HG03460 (cell line): ENCODE results near the gene PIK3R2.
A peak's percentile ranks its signal among the peaks of the same experiment; 100 is the strongest.
"Not testable (repeated sequence)": the region's sequence is repeated elsewhere in the genome, so short reads cannot be mapped to it uniquely, and the experiment has no call there.

Experiments
- ATAC-seq: cut with Tn5 transposase; IDR thresholded peaks from one replicate; pipeline ENCODE4 v1.9.1; 2021; ENCODE audit not compliant: unreplicated experiment

Gene PIK3R2

GRCh38 chr19:18152442-18152816, 534 bp upstream of the PIK3R2 start:
- peak; percentile 73 for ATAC-seq

DNA sequence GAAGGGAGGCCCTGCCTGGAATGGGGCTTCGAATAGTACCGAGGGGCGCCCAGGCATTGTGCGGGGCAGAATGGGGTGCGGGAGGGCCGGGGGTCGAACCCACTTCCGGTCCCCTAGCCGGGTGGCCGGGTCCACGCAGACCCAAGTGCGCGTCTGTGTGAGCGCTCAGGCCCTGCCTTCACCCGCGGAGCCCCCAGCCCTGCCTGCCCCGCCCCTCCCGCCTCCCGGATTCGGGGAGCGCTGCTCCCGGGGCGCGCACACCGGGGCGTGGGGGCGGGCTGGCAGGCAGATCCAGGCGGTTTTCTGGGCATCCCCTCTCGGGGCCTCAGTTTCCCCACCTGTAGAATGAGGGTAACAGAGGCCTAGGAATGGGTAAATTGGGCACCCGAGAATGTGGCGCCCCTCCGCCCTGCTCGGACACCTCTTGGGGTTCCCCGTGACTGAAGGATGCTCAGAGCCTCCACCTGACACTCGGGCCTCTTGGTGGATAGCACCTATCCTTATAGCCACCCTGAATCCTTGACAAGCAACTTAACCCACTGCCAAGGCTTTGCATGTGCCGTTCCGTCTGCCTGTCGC, 682 bp downstream of the PIK3R2 start:
- ATAC-seq, result no peak

DNA sequence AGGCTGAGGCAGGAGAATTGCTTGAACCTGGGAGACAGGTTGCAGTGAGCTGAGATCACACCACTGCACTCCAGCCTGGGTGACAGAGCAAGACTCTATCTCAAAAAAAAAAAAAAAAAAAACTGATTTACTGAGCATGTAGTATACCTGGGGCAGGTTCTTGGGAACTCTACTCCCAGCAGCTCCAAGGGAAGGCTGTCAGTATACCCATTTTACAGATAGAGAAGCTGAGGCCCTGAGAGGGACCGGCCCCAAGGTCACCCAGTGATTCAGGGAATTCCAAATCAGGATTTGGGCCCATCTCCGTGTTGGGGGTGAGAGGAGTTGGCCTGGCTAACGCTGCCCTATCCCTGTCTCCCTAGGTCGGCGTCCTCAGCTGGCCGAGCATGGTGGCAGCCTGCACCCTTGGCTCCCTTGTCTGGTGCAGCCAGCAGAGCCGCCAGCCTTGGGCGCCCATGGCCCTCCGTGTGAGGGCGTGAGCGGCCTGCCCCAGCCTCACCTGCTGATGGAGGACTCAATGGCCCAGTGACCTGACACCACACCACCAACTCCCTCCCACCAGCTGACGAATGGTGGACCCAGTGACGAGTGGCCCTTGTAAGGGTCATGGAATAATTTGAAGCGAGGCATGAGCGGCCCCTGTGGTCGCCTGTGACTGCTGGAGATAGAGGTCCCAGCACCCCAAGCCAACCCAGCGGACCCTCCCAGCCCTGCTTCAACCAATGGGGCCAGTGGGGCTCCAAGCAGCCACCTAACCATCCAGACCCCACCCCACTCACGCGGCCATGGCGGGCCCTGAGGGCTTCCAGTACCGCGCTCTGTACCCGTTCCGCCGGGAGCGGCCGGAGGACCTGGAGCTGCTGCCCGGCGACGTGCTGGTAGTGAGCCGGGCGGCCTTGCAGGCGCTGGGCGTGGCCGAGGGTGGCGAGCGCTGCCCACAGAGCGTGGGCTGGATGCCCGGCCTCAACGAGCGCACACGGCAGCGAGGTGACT, 2.4 kb downstream of the PIK3R2 start:
- ATAC-seq, result no peak

DNA sequence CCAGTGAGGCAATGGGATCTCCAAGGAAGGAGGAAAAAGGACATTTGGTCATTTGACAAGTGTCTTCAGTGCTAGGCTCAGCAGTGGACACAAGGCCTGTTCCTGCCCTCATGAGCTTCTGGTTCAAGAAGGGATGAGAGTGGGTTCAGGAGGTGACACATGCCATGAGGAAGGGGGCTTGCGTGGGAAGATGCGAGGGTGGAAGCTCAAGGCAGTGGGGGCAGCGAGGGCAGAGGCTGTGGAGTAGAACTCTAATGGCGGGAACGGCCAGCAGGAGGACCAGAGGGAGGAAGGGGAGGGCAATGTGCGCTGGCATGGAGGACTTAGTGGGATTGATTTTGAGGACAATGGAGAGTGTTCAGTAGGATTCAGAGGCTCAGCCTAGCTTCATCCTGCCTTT, 3.3 kb downstream of the PIK3R2 start:
- no peak for ATAC-seq

DNA sequence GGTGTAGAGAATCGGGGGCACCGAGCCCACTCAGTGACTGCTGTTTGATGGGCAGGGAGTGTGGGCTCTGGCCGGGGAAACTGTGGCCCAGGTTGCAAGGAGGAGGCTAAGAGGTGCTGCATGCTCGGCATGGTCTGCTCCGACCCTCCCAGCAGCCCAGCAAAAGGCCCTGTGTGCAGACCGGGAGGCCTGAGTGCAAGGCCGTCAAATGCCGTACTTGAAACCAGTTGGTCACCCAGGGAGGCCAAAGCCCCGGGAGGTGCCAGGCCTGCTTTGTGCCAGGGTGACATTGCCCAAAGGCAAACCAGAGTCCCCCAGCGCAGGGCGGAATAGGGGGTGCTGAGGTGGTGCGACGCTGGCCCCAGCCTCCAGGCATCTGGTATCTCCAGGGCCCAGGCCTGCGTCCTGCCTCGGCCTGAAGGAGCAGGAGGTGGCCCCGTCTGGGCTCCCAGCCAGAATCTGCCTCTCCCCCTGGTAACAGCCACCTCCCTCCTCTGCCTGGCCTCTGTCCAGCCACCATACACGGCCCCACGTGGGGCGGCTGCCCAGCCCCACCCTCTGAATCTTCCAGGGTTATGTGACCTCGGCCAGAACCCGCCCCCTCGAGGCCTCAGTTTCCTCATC, 4.0 kb downstream of the PIK3R2 start:
- ATAC-seq, result no peak

GRCh38 chr19:18157465-18158063, 4.6 kb downstream of the PIK3R2 start:
- ATAC-seq, result no peak

GRCh38 chr19:18158467-18158866, 5.5 kb downstream of the PIK3R2 start:
- no peak for ATAC-seq

DNA sequence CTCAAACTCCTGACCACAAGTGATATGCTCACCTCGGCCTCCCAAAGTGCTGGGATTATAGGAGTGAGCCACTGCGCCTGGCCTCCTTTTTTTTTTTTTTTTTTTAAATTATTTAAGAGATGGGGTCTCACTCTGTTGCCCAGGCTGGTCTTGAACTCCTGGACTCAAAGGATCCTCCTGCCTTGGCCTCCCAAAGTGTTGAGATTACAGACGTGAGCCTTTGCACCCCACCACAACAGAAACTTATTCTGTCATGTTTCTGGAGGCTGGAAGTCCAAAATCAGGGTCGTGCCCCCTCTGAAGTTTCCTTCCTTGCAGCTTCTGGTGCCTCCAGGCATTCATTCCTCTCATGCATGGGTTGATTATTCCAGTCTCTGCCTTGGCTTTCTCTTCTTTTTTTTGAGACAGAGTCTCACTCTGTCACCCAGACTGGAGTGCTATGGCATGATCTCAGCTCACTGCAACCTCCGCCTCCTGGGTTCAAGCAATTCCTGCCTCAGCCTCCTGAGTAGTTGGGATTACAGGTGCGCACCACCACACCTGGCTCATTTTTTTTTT, 6.2 kb downstream of the PIK3R2 start:
- ATAC-seq, result not testable (repeated sequence)

- ATAC-seq, result no peak
Observed at GRCh38 chr19:18159810-18160209, 6.8 kb downstream of the PIK3R2 start.

DNA sequence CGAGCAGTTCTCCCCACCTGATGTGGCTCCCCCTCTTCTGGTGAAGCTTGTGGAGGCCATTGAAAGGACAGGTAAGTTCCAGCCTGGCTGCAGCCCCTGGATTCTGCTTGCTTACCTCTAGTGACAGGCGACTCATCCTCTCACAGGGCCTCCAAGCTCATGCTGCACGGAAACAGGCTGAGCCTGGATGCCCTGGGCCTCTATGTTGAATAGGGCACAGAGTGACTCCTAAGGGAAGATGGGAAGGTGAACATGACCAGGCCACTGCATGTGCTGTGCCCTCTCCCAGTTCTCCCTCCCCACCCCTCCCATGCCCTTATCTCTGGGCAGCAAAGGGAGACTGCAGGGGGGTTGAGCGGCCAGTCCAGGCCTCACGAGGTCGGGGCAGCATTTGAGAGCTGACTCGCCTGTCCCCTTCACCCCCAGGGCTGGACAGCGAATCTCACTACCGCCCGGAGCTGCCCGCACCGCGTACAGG, 7.6 kb downstream of the PIK3R2 start:
- ATAC-seq, result no peak

DNA sequence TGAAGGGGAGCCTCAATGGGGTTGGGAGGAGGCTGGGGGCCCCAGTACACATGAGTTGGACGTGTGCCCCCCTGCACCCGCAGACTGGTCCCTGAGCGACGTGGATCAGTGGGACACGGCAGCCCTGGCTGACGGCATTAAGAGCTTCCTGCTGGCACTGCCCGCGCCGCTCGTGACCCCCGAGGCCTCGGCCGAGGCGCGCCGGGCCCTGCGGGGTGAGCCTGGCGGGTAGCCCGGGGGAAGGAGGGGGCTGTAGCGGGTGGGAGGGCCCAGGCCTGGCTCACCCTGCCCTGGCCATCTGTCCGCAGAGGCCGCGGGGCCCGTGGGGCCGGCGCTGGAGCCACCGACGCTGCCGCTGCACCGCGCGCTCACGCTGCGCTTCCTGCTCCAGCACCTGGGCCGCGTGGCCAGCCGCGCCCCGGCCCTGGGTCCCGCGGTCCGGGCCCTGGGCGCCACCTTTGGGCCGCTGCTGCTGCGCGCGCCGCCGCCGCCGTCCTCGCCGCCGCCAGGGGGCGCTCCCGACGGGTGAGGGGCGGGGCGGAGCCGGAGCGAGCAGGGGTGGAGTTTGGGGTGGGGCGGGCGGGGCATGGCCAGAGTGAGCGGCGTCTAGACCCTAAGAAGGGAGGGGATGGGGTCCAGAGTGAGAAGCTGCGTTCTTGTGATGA, 8.1 kb downstream of the PIK3R2 start:
- ATAC-seq, result no peak

- no peak for ATAC-seq
Observed at GRCh38 chr19:18161636-18162002, 8.7 kb downstream of the PIK3R2 start.

GRCh38 chr19:18164072-18164471, 11.1 kb downstream of the PIK3R2 start:
- ATAC-seq, result no peak

GRCh38 chr19:18165794-18166544, 13.0 kb downstream of the PIK3R2 start:
- ATAC-seq, result no peak

GRCh38 chr19:18167011-18167410, 14.0 kb downstream of the PIK3R2 start:
- ATAC-seq, result no peak

DNA sequence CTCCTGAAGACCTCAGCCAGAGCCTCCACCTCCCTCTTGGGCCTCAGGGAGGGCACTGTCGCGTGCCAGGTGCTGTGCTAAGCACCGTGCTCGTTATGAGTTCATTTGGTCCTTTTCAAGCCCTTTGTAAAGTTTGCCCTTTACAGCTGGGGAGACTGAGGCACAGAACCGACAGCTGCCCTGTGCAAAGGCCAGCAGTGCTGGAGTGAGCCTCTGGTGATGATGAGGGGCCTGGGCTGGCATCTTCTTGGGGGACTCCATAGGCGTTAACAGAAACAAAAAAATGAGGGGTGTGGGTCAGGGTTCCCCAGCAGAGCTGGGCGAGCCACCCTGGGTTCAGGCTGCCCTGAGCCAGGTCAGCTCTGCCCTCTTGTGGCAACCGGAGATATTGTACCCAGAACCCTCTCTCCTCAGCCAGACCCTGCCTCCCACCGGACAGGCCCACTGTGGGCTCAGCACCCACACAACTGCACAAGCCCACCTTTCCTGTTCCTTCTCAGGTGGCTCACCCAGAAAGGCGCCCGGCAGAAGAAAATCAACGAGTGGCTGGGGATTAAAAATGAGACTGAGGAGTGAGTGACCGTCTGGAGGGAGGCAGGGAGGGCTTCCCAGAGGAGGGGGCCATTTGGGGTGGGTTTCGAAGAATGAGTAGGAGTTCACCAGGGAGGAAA, 15.1 kb downstream of the PIK3R2 start:
- no peak for ATAC-seq

- no peak for ATAC-seq
Observed at GRCh38 chr19:18168673-18169381, 15.9 kb downstream of the PIK3R2 start.

DNA sequence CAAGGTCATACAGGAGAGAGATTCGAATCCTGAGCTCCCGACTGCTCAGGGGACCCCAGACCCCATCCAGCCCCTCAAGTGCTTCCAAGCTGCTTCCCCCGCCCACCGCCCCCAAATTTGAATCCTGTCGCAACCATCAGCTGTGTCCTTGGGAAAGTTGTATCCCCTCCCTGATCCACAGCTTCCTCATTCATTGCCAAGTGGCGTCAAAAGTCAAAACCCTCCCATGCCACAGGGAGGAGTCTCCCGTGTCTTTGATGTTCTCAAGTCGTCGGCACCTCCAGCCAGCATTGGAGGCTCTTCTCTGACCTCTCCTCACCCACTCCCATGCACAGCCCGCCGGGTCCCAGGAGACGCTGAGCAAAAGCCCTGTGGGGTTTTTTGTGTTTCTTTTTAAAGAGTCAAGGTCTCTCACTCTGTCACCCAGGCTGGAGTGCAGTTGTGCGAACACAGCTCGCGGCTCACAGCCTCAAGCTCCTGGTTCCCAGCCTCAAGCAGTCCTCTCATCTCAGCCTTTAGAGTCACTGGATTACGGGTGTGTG, 17.8 kb downstream of the PIK3R2 start:
- ATAC-seq, result peak; percentile 28
